Lung (tissue), 12 donors: Measurements from ENCODE around the gene CDK2AP2. TPM values are rescaled to one million over a fixed set of nuclear protein-coding genes. Genes with fewer than 3 reads are reported as not detected.
"Not testable (repeated sequence)": the region's sequence is repeated elsewhere in the genome, so short reads cannot be mapped to it uniquely, and the experiment has no call there.

Experiments
- ATAC-seq: fragments of 200-7000 bp; cut with Tn5 transposase; one replicate; pipeline ENCODE4 v1.9.1; 2020; ENCODE audit warnings: moderate number of reproducible peaks; ENCODE audit not compliant: insufficient read depth, low FRiP score
- DNase-seq, 3 donors: peaks; one replicate each; pipeline ENCODE4 v3.0.0-alpha.2; 2013 to 2017
- H3K27ac ChIP-seq, 2 donors: one replicate each; pipeline ENCODE4 v1.5.1; 2013; ENCODE audit warnings: mild to moderate bottlenecking in 2 of 2, moderate library complexity in 2 of 2, control low read depth in 1 of 2, inconsistent platforms in 1 of 2, low read depth in 1 of 2, low read length in 1 of 2
- H3K27me3 ChIP-seq, 3 donors: one replicate each; pipeline ENCODE4 v1.5.1; 2013; ENCODE audit warnings: low read length in 2 of 3; ENCODE audit not compliant: control insufficient read depth in 3 of 3, insufficient read depth in 3 of 3
- H3K36me3 ChIP-seq, 4 donors: one replicate each; pipeline ENCODE4 v1.5.1; 2013; ENCODE audit warnings: low read length in 4 of 4, mild to moderate bottlenecking in 1 of 4, moderate library complexity in 1 of 4; ENCODE audit not compliant: control insufficient read depth in 4 of 4, insufficient read depth in 4 of 4
- H3K4me1 ChIP-seq, 5 donors: one replicate each; pipeline ENCODE4 v1.5.1; 2013; ENCODE audit warnings: low read length in 5 of 5, mild to moderate bottlenecking in 2 of 5, moderate library complexity in 1 of 5; ENCODE audit not compliant: control insufficient read depth in 5 of 5, insufficient read depth in 5 of 5
- H3K4me3 ChIP-seq: one replicate; pipeline ENCODE4 v1.5.1; 2013; ENCODE audit warnings: mild to moderate bottlenecking, control low read depth, moderate library complexity
- H3K9ac ChIP-seq, 2 donors: one replicate each; pipeline ENCODE4 v1.5.1; 2013; ENCODE audit warnings: low read length in 2 of 2, control low read depth in 1 of 2; ENCODE audit not compliant: insufficient read depth in 1 of 2
- H3K9me3 ChIP-seq, 4 donors: one replicate each; pipeline ENCODE4 v1.5.1; 2013; ENCODE audit warnings: low read length in 3 of 4, mild to moderate bottlenecking in 1 of 4, moderate library complexity in 1 of 4; ENCODE audit not compliant: control insufficient read depth in 4 of 4, insufficient read depth in 3 of 4
- CTCF ChIP-seq: IDR thresholded peaks from 2 replicates; pipeline ENCODE4 v1.5.1; 2012; ENCODE audit warnings: mild to moderate bottlenecking; ENCODE audit errors: control extremely low read depth, extremely low read depth
- WGBS, 2 donors: extraction: QIAGEN DNeasy Blood & Tissue Kit; methylation state at CpG; one replicate each; pipeline ENCODE4 v1.1.7; 2013; 5-methylcytosine and 5-hydroxymethylcytosine counted together
- polyA plus RNA-seq, 2 donors: library from polyadenylated mRNA; stranded (reverse); fragments of 200-250 nt; gene quantifications; one replicate each; pipeline ENCODE4 v1.2.1, GENCODE V29; 2013
- total RNA-seq, 2 donors: library from RNA; depleted of rRNA in 1 of 2; stranded (reverse); fragments of >200 nt in 1 of 2; gene quantifications; one replicate each; pipeline ENCODE4 v1.2.1, GENCODE V29; 2014 to 2021
- donor health status: control.
- donor health status: control.
- donor health status: Bipolar disorder and iron deficiency.
- donor health status: healthy.
- donor health status: DM: yes; HTN: yes; CAD: no.

CDK2AP2 gene
- total and polyA plus RNA-seq, 4 donors, result 21.7 to 149 (median 121) TPM

DNA sequence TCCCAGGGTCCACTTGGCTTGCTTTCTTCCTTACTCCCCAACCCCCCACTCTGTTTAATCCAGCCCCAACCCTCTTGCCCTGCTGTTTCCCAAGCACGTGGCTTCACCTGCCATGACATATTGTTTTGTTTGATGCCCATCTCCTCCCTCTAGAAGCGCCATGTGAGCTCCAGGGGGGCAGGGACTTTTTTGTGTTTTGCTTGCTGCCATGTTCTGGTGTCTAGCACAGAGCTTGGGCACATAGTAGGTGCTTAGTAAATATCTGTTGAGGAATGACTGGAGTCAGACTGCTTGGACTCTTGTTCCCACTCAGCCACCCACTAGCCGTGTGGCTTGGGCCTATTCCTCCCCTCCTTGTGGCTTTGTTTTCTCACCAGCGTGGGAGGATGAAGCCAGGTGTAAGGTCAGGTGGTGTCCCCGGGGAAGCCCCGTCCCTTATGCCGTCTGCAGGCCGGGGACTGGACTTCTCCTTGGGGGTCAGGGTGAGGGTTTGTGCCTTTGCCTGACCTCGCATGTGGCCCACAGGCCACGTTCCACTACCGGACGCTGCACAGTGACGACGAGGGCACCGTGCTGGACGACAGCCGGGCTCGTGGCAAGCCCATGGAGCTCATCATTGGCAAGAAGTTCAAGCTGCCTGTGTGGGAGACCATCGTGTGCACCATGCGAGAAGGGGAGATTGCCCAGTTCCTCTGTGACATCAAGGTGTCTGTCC, 21.3 kb downstream of the CDK2AP2 start:
- H3K27me3 ChIP-seq, result no peaks in the 10 kb centered on the region
- 86 to 87% methylated on average over 20 of the region's 20 CpGs for WGBS, 2 donors
- H3K9ac ChIP-seq, result no peak overlapping the region
- no peak for TF ChIP-seq CTCF
- peaks cover 12 to 38% (median 15%) of the 10 kb centered on the region in 4 donors for H3K36me3 ChIP-seq
- H3K27ac ChIP-seq, result no peak overlapping the region
- ATAC-seq, result no peak
- no peaks in the 10 kb centered on the region for H3K9me3 ChIP-seq
- DNase-seq, result no peak
- no peak overlapping the region for H3K4me3 ChIP-seq
- peaks cover 0 to 12% (median 7%) of the 10 kb centered on the region in 5 donors for H3K4me1 ChIP-seq

GRCh38 chr11:67485873-67486361, 22.0 kb downstream of the CDK2AP2 start:
- not testable (repeated sequence) for H3K9ac ChIP-seq, H3K27ac ChIP-seq, ATAC-seq, H3K9me3 ChIP-seq, H3K4me3 ChIP-seq, DNase-seq, H3K27me3 ChIP-seq
- 74 to 80% methylated on average over 7 of the region's 7 CpGs for WGBS, 2 donors
- Histone ChIP-seq H3K36me3 (peaks cover 9 to 32% (median 15%) of the 10 kb centered on the region in 4 donors), H3K4me1 (peaks cover 0 to 12% (median 7%) of the 10 kb centered on the region in 5 donors)

- H3K9ac ChIP-seq, result no peak overlapping the region
- no peaks in the 10 kb centered on the region for H3K9me3 ChIP-seq
- ATAC-seq (no peak), DNase-seq (no peak)
- WGBS, 2 donors, result 42 to 64% methylated on average over 11 of the region's 11 CpGs
- no peak for TF ChIP-seq CTCF
- peaks cover 0 to 21% (median 15%) of the 10 kb centered on the region in 4 donors for H3K36me3 ChIP-seq
- H3K4me1 ChIP-seq, result peaks cover 0 to 12% (median 7%) of the 10 kb centered on the region in 5 donors
- H3K27me3 ChIP-seq, result no peaks in the 10 kb centered on the region
- H3K4me3 ChIP-seq, result no peak overlapping the region
- H3K27ac ChIP-seq, result peak overlapping the region in 1 of 2 donors; percentile 15
Measured at GRCh38 chr11:67484847-67485311, 23.1 kb downstream of the CDK2AP2 start.

- ATAC-seq, result no peak
- no peaks in the 10 kb centered on the region for H3K27me3 ChIP-seq
- peak overlapping the region in 1 of 2 donors; percentile 35 for H3K9ac ChIP-seq
- peaks cover 0 to 15% (median 13%) of the 10 kb centered on the region in 4 donors for H3K36me3 ChIP-seq
- no peak overlapping the region for H3K4me3 ChIP-seq
- no peaks in the 10 kb centered on the region for H3K9me3 ChIP-seq
- WGBS, 2 donors, result 84 to 88% methylated on average over 16 of the region's 16 CpGs
- no peak for TF ChIP-seq CTCF
- DNase-seq, result no peak
- H3K27ac ChIP-seq, result peak overlapping the region in 1 of 2 donors; percentile 80
- H3K4me1 ChIP-seq, result peaks cover 0 to 12% (median 7%) of the 10 kb centered on the region in 5 donors
Measured at GRCh38 chr11:67483831-67484665, 23.9 kb downstream of the CDK2AP2 start.
